ENCODE results near the gene PHGDH. TPM values are rescaled to one million over a fixed set of nuclear protein-coding genes. Genes with fewer than 3 reads are reported as not detected.
A peak's percentile ranks its signal among the peaks of the same experiment; 100 is the strongest.

PHGDH gene
- total and polyA plus RNA-seq, 8 donors: 2.3 to 45.8 (median 25.6) TPM

GRCh38 chr1:119735217-119735616 lies 23.5 kb downstream of the PHGDH start:
- Histone ChIP-seq H3K27ac (peak overlapping the region; percentile 13 to 52 (median 23)), H3K9me3 (no peaks in the 10 kb centered on the region), H3K4me3 (no peak overlapping the region), H3K36me3 (peaks cover 0 to 68% (median 33%) of the 10 kb centered on the region in 4 donors), H3K27me3 (no peaks in the 10 kb centered on the region), H3K4me1 (peaks cover 17 to 34% (median 29%) of the 10 kb centered on the region in 4 donors)
- TF ChIP-seq POLR2AphosphoS5 (IDR thresholded peaks at IDR 0.05) (peak in 2 of 3 donors; percentile 36 to 47), POLR2A (IDR thresholded peaks at IDR 0.05) (no peak)
- DNase-seq: peak; percentile 53 to 74
- intact Hi-C loops (cut with DNase I; ENCODE audit: low total_unique reads): no loop called here
- 44 to 85% (median 52%) methylated on average over 13 to 14 of the region's 14 CpGs for WGBS, 5 donors

GRCh38 chr1:119736649-119737039 lies 24.9 kb downstream of the PHGDH start:
- Histone ChIP-seq H3K27ac (peak overlapping the region; percentile 40 to 76 (median 52)), H3K36me3 (peaks cover 0 to 63% (median 35%) of the 10 kb centered on the region in 4 donors)
- intact Hi-C loops (cut with DNase I; ENCODE audit: low total_unique reads): no loop called here

GRCh38 chr1:119737040-119737682 lies 25.4 kb downstream of the PHGDH start:
- Histone ChIP-seq H3K4me1 (peaks cover 17 to 39% (median 31%) of the 10 kb centered on the region in 4 donors), H3K27ac (peak overlapping the region; percentile 40 to 76 (median 61)), H3K27me3 (no peaks in the 10 kb centered on the region), H3K4me3 (no peak overlapping the region), H3K9me3 (no peaks in the 10 kb centered on the region), H3K36me3 (peaks cover 0 to 64% (median 35%) of the 10 kb centered on the region in 4 donors)
- TF ChIP-seq POLR2AphosphoS5 (IDR thresholded peaks at IDR 0.05) (peak in 2 of 3 donors; percentile 24 to 32), POLR2A (IDR thresholded peaks at IDR 0.05) (no peak), CTCF (IDR thresholded peaks at IDR 0.05) (no peak), EP300 (IDR thresholded peaks at IDR 0.05) (no peak)
- 29 to 45% (median 39%) methylated on average over 13 to 16 of the region's 16 CpGs for WGBS, 5 donors
- DNase-seq: peak; percentile 84 to 92
- intact Hi-C loops (cut with DNase I; ENCODE audit: low total_unique reads): no loop called here

More at GRCh38 chr1:119736649-119737039, 24.9 kb downstream of the PHGDH start:
- no peaks in the 10 kb centered on the region for H3K9me3 ChIP-seq
- TF ChIP-seq POLR2AphosphoS5 (IDR thresholded peaks at IDR 0.05) (no peak), CTCF (IDR thresholded peaks at IDR 0.05) (no peak), POLR2A (IDR thresholded peaks at IDR 0.05) (no peak), EP300 (IDR thresholded peaks at IDR 0.05) (no peak)
- no peaks in the 10 kb centered on the region for H3K27me3 ChIP-seq
- H3K4me1 ChIP-seq: peaks cover 17 to 34% (median 29%) of the 10 kb centered on the region in 4 donors
- 89 to 99% (median 95%) methylated on average over 2 of the region's 2 CpGs for WGBS, 5 donors
- no peak for DNase-seq
- no peak overlapping the region for H3K4me3 ChIP-seq

GRCh38 chr1:119738100-119738720 lies 26.5 kb downstream of the PHGDH start:
- Histone ChIP-seq H3K4me3 (no peak overlapping the region), H3K36me3 (peaks cover 0 to 63% (median 37%) of the 10 kb centered on the region in 4 donors), H3K27me3 (no peaks in the 10 kb centered on the region), H3K27ac (peak overlapping the region in 4 of 5 donors; percentile 52 to 76 (median 67)), H3K4me1 (peaks cover 17 to 49% (median 42%) of the 10 kb centered on the region in 4 donors), H3K9me3 (no peaks in the 10 kb centered on the region)
- TF ChIP-seq CTCF (IDR thresholded peaks at IDR 0.05) (no peak), EP300 (IDR thresholded peaks at IDR 0.05) (no peak), POLR2AphosphoS5 (IDR thresholded peaks at IDR 0.05) (no peak)
- intact Hi-C loops (cut with DNase I; ENCODE audit: low total_unique reads): no loop called here
- 63 to 80% (median 74%) methylated on average over 6 to 7 of the region's 7 CpGs for WGBS, 5 donors
- no peak for DNase-seq
